ENCODE measurements around the gene NAXD. TPM values are rescaled to one million over a fixed set of nuclear protein-coding genes. Genes with fewer than 3 reads are reported as not detected.

NAXD gene
- total and polyA plus RNA-seq, 2 experiments from 2014 or later = 16.9 to 18.5 TPM

GRCh38 chr13:110571896-110572777, 43.2 kb upstream of the NAXD start:
- ATAC-seq (no peak), DNase-seq (ENCODE audit: low spot score) (no peak)
- Histone ChIP-seq H3K27ac (ENCODE audit: low read depth) (no peak overlapping the region), H3K79me2 (replicated peaks; ENCODE audit: insufficient read depth) (no peaks in the 10 kb centered on the region), H3K36me3 (ENCODE audit: insufficient read depth) (no peaks in the 10 kb centered on the region), H4K20me1 (replicated peaks; ENCODE audit: insufficient read depth) (no peaks in the 10 kb centered on the region), H3K4me3 (no peak overlapping the region), H3K27me3 (ENCODE audit: insufficient read depth) (no peaks in the 10 kb centered on the region), H3K4me1 (ENCODE audit: insufficient read depth) (no peaks in the 10 kb centered on the region), H3K9me2 (ENCODE audit: insufficient read depth) (no peaks in the 10 kb centered on the region), H3K4me2 (no peak overlapping the region), H3F3A (replicated peaks; ENCODE audit: low read depth) (no peaks in the 10 kb centered on the region), H2AFZ (0 out of 2 replicates have a peak overlapping the region, but pooled peaks have one; percentile 59)
- Mint-ChIP-seq H3K27ac (no peak overlapping the region), H3K9me3 (no peaks in the 10 kb centered on the region), H3K4me3 (no peak overlapping the region), H3K4me1 (peaks cover 17% of the 10 kb centered on the region), H3K36me3 (ENCODE audit: low read depth) (no peaks in the 10 kb centered on the region), H3K27me3 (ENCODE audit: insufficient read depth, low read depth, poor library complexity) (peaks cover 12% of the 10 kb centered on the region)
- no peak for TF ChIP-seq ZNF462 (CRISPR knock-in tag; IDR thresholded peaks at IDR 0.05)
- no peak for TF ChIP-seq NANOG (IDR thresholded peaks at IDR 0.05; ENCODE audit: borderline replicate concordance)
- no peak for TF ChIP-seq POLR2AphosphoS5 (IDR thresholded peaks at IDR 0.05; ENCODE audit: low read depth)
- no peak for TF ChIP-seq EZH2 (IDR thresholded peaks at IDR 0.05; ENCODE audit: low read depth, unreplicated experiment)
- no peak for TF ChIP-seq ZNF331 (CRISPR knock-in tag; IDR thresholded peaks at IDR 0.05; ENCODE audit: low read depth)
- no peak for TF ChIP-seq CTCF (conservative IDR thresholded peaks at IDR 0.05; ENCODE audit: low read depth in 2 of 2)
- TF ChIP-seq EZH2phosphoT487 (IDR thresholded peaks at IDR 0.05; ENCODE audit: unreplicated experiment) = no peak
- no peak for TF ChIP-seq REST (IDR thresholded peaks at IDR 0.05; ENCODE audit: unreplicated experiment)
- no peak for TF ChIP-seq ETS1 (IDR thresholded peaks at IDR 0.05)
- TF ChIP-seq ZNF114 (CRISPR knock-in tag; IDR thresholded peaks at IDR 0.05) = no peak
- TF ChIP-seq JUNB (IDR thresholded peaks at IDR 0.05; ENCODE audit: unreplicated experiment) = no peak
- TF ChIP-seq STAT1 (IDR thresholded peaks at IDR 0.05; ENCODE audit: unreplicated experiment) = no peak
- no peak for TF ChIP-seq CREB1 (CRISPR knock-in tag; IDR thresholded peaks at IDR 0.05; ENCODE audit: low read depth)

Measured in GM23338 (cell line).